Measurements from ENCODE around the gene UNC45B. TPM values are rescaled to one million over a fixed set of nuclear protein-coding genes. Genes with fewer than 3 reads are reported as not detected.

Gene UNC45B
- total RNA-seq, 1 donor from 2014 or later, result 0.77 TPM

- Histone ChIP-seq H3K27ac (no peak overlapping the region), H3K4me3 (no peak overlapping the region), H3K9me3 (no peaks in the 10 kb centered on the region), H3K27me3 (ENCODE audit: low read depth) (no peaks in the 10 kb centered on the region), H3K36me3 (no peaks in the 10 kb centered on the region), H3K4me1 (no peaks in the 10 kb centered on the region)
- ATAC-seq, result no peak
- TF ChIP-seq CTCF (IDR thresholded peaks at IDR 0.05), result no peak
- intact Hi-C loops (cut with DNase I), result no loop called here
- no peak for DNase-seq
These were observed 87.7 kb downstream of the UNC45B start for GRCh38 chr17:35235289-35235688.

GRCh38 chr17:35235917-35236316 is 88.3 kb downstream of the UNC45B start:
- Histone ChIP-seq H3K4me1 (peaks cover 1% of the 10 kb centered on the region), H3K27ac (no peak overlapping the region), H3K27me3 (ENCODE audit: low read depth) (no peaks in the 10 kb centered on the region), H3K9me3 (no peaks in the 10 kb centered on the region), H3K4me3 (no peak overlapping the region), H3K36me3 (no peaks in the 10 kb centered on the region)
- intact Hi-C loops (cut with DNase I), result no loop called here
- no peak for DNase-seq
- no peak for TF ChIP-seq CTCF (IDR thresholded peaks at IDR 0.05)
- ATAC-seq, result no peak

GRCh38 chr17:35236821-35237220 is 89.2 kb downstream of the UNC45B start:
- intact Hi-C loops (cut with DNase I), result no loop called here
- no peaks in the 10 kb centered on the region for H3K27me3 ChIP-seq (ENCODE audit: low read depth)
- DNase-seq (no peak), ATAC-seq (no peak)
- H3K27ac ChIP-seq, result no peak overlapping the region
- H3K4me3 ChIP-seq, result no peak overlapping the region
- peaks cover 10% of the 10 kb centered on the region for H3K4me1 ChIP-seq
- TF ChIP-seq CTCF (IDR thresholded peaks at IDR 0.05), result no peak
- no peaks in the 10 kb centered on the region for H3K9me3 ChIP-seq
- no peaks in the 10 kb centered on the region for H3K36me3 ChIP-seq

GRCh38 chr17:35238821-35239220 is 91.2 kb downstream of the UNC45B start:
- ATAC-seq (no peak), DNase-seq (no peak)
- TF ChIP-seq CTCF (IDR thresholded peaks at IDR 0.05), result no peak
- peaks cover 16% of the 10 kb centered on the region for H3K4me1 ChIP-seq
- no peaks in the 10 kb centered on the region for H3K27me3 ChIP-seq (ENCODE audit: low read depth)
- intact Hi-C loops (cut with DNase I), result no loop called here
- no peak overlapping the region for H3K4me3 ChIP-seq
- no peak overlapping the region for H3K27ac ChIP-seq
- H3K36me3 ChIP-seq, result no peaks in the 10 kb centered on the region
- H3K9me3 ChIP-seq, result no peaks in the 10 kb centered on the region

Other genes starting within 250 kb of the UNC45B start
- gene CCT6B, start 186.4 kb upstream of the UNC45B start, total RNA-seq, result 1.5 TPM
- gene ZNF830, start 186.3 kb upstream of the UNC45B start, total RNA-seq, result 17.8 TPM
- 26.6 TPM for gene LIG3, start 167.3 kb upstream of the UNC45B start, total RNA-seq
- gene RFFL, start 84.1 kb upstream of the UNC45B start, total RNA-seq, result 27.6 TPM
- 13.2 TPM for gene RAD51D, start 28.0 kb upstream of the UNC45B start, total RNA-seq
- gene FNDC8, start 26.2 kb upstream of the UNC45B start, total RNA-seq, result not detected
- gene NLE1, start 5.5 kb upstream of the UNC45B start, total RNA-seq, result 9.0 TPM
- not detected for gene SLC35G3, start 46.6 kb downstream of the UNC45B start, total RNA-seq
- gene SLFN5, start 95.3 kb downstream of the UNC45B start, total RNA-seq, result 47.6 TPM
- 118 TPM for gene SLFN11, start 225.8 kb downstream of the UNC45B start, total RNA-seq